T-helper 2 cell treated with Interferon-gamma antibody and Interleukin-4, amounts not matched to agents 5 μg/mL and 100 μg/mL, for 36 hours (primary cell): Measurements from ENCODE around the gene SARS2.

Experiments
- DNase-seq: peaks from one replicate; pipeline ENCODE4 v3.0.0; 2021; ENCODE audit warnings: low spot score
- H3K27ac Mint-ChIP-seq: one replicate; pipeline ENCODE4 v1.8.0; 2021; ENCODE audit warnings: mild to moderate bottlenecking, mixed read lengths
- H3K27me3 Mint-ChIP-seq: one replicate; pipeline ENCODE4 v1.8.0; 2021; ENCODE audit warnings: low read depth, mixed read lengths
- H3K36me3 Mint-ChIP-seq: one replicate; pipeline ENCODE4 v1.8.0; 2021; ENCODE audit warnings: low read depth, mixed read lengths
- H3K4me1 Mint-ChIP-seq: one replicate; pipeline ENCODE4 v1.8.0; 2021; ENCODE audit warnings: low read depth, mixed read lengths
- H3K4me3 Mint-ChIP-seq: one replicate; pipeline ENCODE4 v1.8.0; 2022; ENCODE audit warnings: mild to moderate bottlenecking, moderate library complexity, mixed read lengths
- H3K9me3 Mint-ChIP-seq: one replicate; pipeline ENCODE4 v1.8.0; 2021; ENCODE audit warnings: mixed read lengths

Gene SARS2

GRCh38 chr19:38933544-38933943 lies 3.0 kb upstream of the SARS2 start:
- Mint-ChIP-seq H3K36me3 (peaks cover 36% of the 10 kb centered on the region), H3K4me3 (no peak overlapping the region), H3K27ac (no peak overlapping the region)

GRCh38 chr19:38932425-38933179 lies 2.0 kb upstream of the SARS2 start:
- H3K9me3 Mint-ChIP-seq, result no peaks in the 10 kb centered on the region
- H3K27ac Mint-ChIP-seq, result no peak overlapping the region
- H3K36me3 Mint-ChIP-seq, result peaks cover 40% of the 10 kb centered on the region
- H3K27me3 Mint-ChIP-seq, result no peaks in the 10 kb centered on the region
- peaks cover 18% of the 10 kb centered on the region for H3K4me1 Mint-ChIP-seq
- DNase-seq, result peak; percentile 23
- H3K4me3 Mint-ChIP-seq, result peak overlapping the region; percentile 50

More at GRCh38 chr19:38933544-38933943, 3.0 kb upstream of the SARS2 start:
- H3K4me1 Mint-ChIP-seq, result peaks cover 13% of the 10 kb centered on the region
- DNase-seq, result no peak
- H3K9me3 Mint-ChIP-seq, result no peaks in the 10 kb centered on the region
- H3K27me3 Mint-ChIP-seq, result no peaks in the 10 kb centered on the region

- H3K9me3 Mint-ChIP-seq, result no peaks in the 10 kb centered on the region
- H3K4me1 Mint-ChIP-seq, result peaks cover 18% of the 10 kb centered on the region
- no peak for DNase-seq
- peak overlapping the region; percentile 99 for H3K27ac Mint-ChIP-seq
- peak overlapping the region; percentile 88 for H3K4me3 Mint-ChIP-seq
- no peaks in the 10 kb centered on the region for H3K27me3 Mint-ChIP-seq
- H3K36me3 Mint-ChIP-seq, result peaks cover 40% of the 10 kb centered on the region
These were observed 894 bp upstream of the SARS2 start for GRCh38 chr19:38931521-38931793.

- Mint-ChIP-seq H3K4me3 (peak within 1 kb of the TSS; percentile 88), H3K27me3 (no peaks in the 10 kb centered on the region), H3K36me3 (peaks cover 39% of the 10 kb centered on the region), H3K27ac (peak within 1 kb of the TSS; percentile 99), H3K9me3 (no peaks in the 10 kb centered on the region), H3K4me1 (peaks cover 19% of the 10 kb centered on the region)
- peak; percentile 98 for DNase-seq
These were observed 385 bp upstream of the SARS2 start, which contains the start of gene MRPS12 for GRCh38 chr19:38930776-38931520. TSS of gene MRPS12 (plus strand) at chr19:38930944. CDS start at chr19:38931295, 351 bp downstream.

GRCh38 chr19:38928391-38929001 lies 2.1 kb downstream of the SARS2 start:
- no peaks in the 10 kb centered on the region for H3K9me3 Mint-ChIP-seq
- no peaks in the 10 kb centered on the region for H3K27me3 Mint-ChIP-seq
- peak overlapping the region; percentile 84 for H3K27ac Mint-ChIP-seq
- peak overlapping the region; percentile 88 for H3K4me3 Mint-ChIP-seq
- peaks cover 23% of the 10 kb centered on the region for H3K36me3 Mint-ChIP-seq
- DNase-seq, result no peak
- H3K4me1 Mint-ChIP-seq, result peaks cover 18% of the 10 kb centered on the region

GRCh38 chr19:38924388-38924787 lies 6.2 kb downstream of the SARS2 start:
- no peaks in the 10 kb centered on the region for H3K9me3 Mint-ChIP-seq
- peaks cover 13% of the 10 kb centered on the region for H3K36me3 Mint-ChIP-seq
- no peak overlapping the region for H3K4me3 Mint-ChIP-seq
- no peaks in the 10 kb centered on the region for H3K27me3 Mint-ChIP-seq
- no peak overlapping the region for H3K27ac Mint-ChIP-seq
- no peak for DNase-seq
- peaks cover 7% of the 10 kb centered on the region for H3K4me1 Mint-ChIP-seq

GRCh38 chr19:38922482-38922881 lies 8.1 kb downstream of the SARS2 start:
- H3K4me1 Mint-ChIP-seq, result peaks cover 1% of the 10 kb centered on the region
- no peak overlapping the region for H3K4me3 Mint-ChIP-seq
- no peaks in the 10 kb centered on the region for H3K27me3 Mint-ChIP-seq
- no peak for DNase-seq
- H3K36me3 Mint-ChIP-seq, result peaks cover 8% of the 10 kb centered on the region
- H3K27ac Mint-ChIP-seq, result no peak overlapping the region
- H3K9me3 Mint-ChIP-seq, result no peaks in the 10 kb centered on the region

GRCh38 chr19:38921420-38922274 lies 8.9 kb downstream of the SARS2 start:
- Mint-ChIP-seq H3K9me3 (no peaks in the 10 kb centered on the region), H3K36me3 (peaks cover 8% of the 10 kb centered on the region), H3K4me3 (no peak overlapping the region), H3K27ac (no peak overlapping the region), H3K4me1 (peaks cover 1% of the 10 kb centered on the region), H3K27me3 (no peaks in the 10 kb centered on the region)
- DNase-seq, result no peak

GRCh38 chr19:38920602-38921419 lies 9.8 kb downstream of the SARS2 start:
- H3K9me3 Mint-ChIP-seq, result no peaks in the 10 kb centered on the region
- no peak overlapping the region for H3K4me3 Mint-ChIP-seq
- no peaks in the 10 kb centered on the region for H3K4me1 Mint-ChIP-seq
- H3K27me3 Mint-ChIP-seq, result no peaks in the 10 kb centered on the region
- H3K36me3 Mint-ChIP-seq, result peaks cover 8% of the 10 kb centered on the region
- no peak for DNase-seq
- no peak overlapping the region for H3K27ac Mint-ChIP-seq

- Mint-ChIP-seq H3K9me3 (no peaks in the 10 kb centered on the region), H3K4me1 (no peaks in the 10 kb centered on the region), H3K4me3 (no peak overlapping the region), H3K36me3 (peaks cover 8% of the 10 kb centered on the region), H3K27ac (no peak overlapping the region), H3K27me3 (no peaks in the 10 kb centered on the region)
- no peak for DNase-seq
These were observed 10.5 kb downstream of the SARS2 start for GRCh38 chr19:38919837-38920601.

GRCh38 chr19:38918526-38918925 lies 12.0 kb downstream of the SARS2 start:
- DNase-seq, result no peak
- Mint-ChIP-seq H3K4me3 (no peak overlapping the region), H3K9me3 (no peaks in the 10 kb centered on the region), H3K4me1 (no peaks in the 10 kb centered on the region), H3K27me3 (no peaks in the 10 kb centered on the region), H3K27ac (no peak overlapping the region), H3K36me3 (peaks cover 9% of the 10 kb centered on the region)

- H3K4me3 Mint-ChIP-seq, result no peak overlapping the region
- H3K36me3 Mint-ChIP-seq, result peaks cover 9% of the 10 kb centered on the region
- no peak for DNase-seq
- no peak overlapping the region for H3K27ac Mint-ChIP-seq
- no peaks in the 10 kb centered on the region for H3K9me3 Mint-ChIP-seq
- no peaks in the 10 kb centered on the region for H3K4me1 Mint-ChIP-seq
- no peaks in the 10 kb centered on the region for H3K27me3 Mint-ChIP-seq
These were observed 12.6 kb downstream of the SARS2 start for GRCh38 chr19:38917921-38918491.
